ENCODE measurements around the gene HNRNPA1.

DNA sequence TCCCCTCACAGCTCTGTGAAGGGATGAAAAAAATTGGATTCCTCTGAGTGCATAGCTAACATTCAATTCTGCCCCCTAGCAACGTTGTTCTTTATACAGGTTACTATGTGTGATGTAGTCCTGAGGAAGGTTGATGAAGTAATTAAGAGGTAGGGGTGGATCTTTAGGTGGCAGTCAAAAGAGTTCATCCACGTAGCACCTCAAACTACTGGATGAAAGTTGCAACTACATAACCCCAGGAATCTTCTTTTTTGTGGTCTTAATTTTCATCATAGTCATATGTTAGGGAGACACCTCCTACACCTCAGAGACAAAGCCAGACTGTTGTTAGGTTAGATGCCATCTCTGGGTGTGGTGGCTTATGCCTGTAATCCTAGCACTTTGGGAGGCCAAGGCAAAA lies 30.5 kb downstream of the HNRNPA1 start:
- TF ChIP-seq, protein P1, sequence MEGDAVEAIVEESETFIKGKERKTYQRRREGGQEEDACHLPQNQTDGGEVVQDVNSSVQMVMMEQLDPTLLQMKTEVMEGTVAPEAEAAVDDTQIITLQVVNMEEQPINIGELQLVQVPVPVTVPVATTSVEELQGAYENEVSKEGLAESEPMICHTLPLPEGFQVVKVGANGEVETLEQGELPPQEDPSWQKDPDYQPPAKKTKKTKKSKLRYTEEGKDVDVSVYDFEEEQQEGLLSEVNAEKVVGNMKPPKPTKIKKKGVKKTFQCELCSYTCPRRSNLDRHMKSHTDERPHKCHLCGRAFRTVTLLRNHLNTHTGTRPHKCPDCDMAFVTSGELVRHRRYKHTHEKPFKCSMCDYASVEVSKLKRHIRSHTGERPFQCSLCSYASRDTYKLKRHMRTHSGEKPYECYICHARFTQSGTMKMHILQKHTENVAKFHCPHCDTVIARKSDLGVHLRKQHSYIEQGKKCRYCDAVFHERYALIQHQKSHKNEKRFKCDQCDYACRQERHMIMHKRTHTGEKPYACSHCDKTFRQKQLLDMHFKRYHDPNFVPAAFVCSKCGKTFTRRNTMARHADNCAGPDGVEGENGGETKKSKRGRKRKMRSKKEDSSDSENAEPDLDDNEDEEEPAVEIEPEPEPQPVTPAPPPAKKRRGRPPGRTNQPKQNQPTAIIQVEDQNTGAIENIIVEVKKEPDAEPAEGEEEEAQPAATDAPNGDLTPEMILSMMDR (IDR thresholded peaks at IDR 0.05) = no peak
- TF ChIP-seq POLR2A (IDR thresholded peaks at IDR 0.05) = no peak

Data from thyroid gland (tissue), 4 donors.